GM19372 (cell line): ENCODE results near the gene TTC32.
"Not testable (repeated sequence)": the region's sequence is repeated elsewhere in the genome, so short reads cannot be mapped to it uniquely, and the experiment has no call there.

ENCODE experiments used
- ATAC-seq: cut with Tn5 transposase; IDR thresholded peaks from one replicate; pipeline ENCODE4 v1.9.1; 2021; ENCODE audit warnings: mild to moderate bottlenecking, low read depth, moderate library complexity; ENCODE audit not compliant: unreplicated experiment

TTC32 gene

DNA sequence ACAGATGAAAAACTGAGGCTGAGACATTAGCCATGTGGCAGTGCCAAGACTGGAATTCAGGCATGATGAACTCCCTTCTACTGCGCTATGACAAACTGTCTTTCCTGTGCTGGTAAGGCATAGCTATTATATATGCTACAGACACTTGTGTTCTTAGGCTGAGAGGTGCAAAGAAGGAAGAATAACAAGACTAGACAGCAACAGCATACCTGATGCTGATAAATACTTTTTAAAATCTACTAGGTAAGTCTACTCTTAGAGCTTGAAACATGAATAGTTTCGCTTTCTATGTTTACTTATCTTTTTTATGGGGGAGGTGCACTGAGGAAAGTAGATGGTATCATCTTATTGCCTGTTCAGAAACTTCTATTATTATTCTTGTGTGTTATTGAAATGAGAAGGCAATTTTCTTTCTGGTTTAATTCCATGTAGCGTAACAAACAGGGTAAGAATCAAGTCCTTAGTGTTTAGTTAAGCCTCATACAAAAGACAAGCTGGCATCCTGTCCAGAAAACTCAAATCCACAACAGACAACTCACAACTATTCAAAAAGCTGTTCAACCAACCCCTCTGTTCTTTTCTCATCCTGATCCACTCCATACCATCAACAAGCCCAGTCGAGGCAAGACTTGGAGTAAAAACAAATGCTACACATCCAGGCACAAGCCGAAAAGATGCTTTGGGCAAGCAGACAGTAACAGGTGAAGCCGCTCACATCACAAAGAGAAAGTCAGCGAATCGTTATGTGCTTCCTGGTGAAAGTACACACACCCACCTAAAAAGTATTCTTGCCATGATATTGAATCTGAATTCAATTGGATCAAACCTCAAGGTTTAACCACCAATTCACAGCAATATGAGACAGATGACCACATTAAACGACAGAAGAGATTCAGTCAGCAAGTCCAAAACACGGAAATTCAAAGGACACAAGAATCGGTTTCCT, 1.5 kb downstream of the TTC32 start:
- ATAC-seq: no peak

DNA sequence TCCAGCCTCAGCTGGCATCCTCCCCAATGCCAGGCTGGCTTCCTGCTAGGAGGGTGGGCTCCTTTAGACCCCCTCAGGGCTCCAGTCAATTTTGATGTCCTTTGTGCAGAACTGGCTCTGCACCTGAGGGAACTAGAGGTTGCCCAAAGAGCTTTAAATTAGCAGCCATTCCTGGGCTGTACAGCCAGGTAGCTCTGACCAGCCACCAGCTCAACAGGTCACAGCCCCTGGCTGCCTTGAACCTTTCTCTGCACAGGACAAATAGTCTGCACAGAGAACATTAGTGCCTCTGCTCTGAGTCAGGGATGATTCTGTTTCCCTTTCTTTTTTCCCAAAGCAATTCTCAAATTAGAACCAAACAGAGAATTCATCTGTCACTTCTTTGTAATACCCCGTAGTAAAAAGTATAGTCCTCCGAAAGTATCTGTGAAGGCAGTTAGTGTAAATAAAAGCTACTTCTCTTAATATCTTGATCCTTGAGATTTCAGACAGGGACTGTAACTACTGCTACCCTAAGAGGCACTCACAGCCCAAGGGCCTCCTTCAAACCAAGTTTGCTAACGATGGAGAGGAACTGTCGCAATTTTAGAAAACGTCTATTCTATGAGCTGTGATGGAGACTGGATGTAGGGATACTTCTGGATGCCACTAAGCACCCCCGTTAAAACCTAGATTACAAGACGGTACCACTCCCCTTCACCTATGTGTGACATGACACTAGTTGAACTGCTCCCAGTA, 3.0 kb downstream of the TTC32 start:
- no peak for ATAC-seq

DNA sequence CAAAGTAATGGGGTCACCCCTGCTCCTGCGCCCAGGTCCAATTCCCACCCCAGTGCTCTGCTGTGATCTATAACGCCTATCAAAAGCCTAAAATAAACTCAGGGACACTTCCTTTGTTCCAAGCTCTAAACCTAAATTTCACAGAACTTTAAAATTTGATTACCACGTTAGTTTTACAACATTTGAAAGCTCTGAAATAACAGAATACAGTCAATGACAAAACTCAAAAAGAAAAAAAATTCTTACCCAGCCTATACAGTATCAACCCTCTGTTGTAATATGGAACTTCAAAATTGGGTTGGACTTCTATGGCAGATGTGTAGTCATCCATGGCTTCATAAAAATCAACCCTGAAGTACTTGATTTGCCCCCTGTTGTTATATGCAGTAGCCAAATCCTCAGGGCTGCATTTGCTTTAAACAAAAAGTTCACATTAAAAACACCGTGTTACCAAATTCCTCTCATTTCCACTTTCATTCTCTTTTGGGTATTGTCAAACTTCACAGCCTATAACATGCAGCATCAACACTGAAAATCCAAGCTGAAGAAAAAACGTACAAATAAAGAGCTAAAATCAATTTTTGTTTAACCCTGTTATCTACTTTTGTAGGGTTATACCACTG, 4.0 kb downstream of the TTC32 start:
- ATAC-seq: no peak

DNA sequence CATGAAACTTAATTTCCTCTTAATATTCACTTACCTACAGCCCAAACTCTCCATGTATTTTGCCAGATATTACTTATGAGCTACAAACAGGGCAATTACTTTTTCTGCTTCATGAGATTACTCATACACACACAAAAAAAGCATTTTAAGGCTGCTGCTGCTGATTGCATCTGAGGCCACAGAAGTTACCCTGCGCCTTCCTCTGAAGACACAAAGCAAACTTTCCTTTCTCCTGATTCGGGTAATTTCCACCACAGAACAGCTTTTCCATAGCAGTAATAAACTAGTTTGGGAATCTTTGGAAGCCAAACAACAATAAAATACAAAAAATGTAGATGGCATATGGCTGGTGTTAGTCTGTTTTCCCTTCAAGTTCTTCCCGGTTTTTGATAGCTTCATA, 6.2 kb downstream of the TTC32 start:
- no peak for ATAC-seq

DNA sequence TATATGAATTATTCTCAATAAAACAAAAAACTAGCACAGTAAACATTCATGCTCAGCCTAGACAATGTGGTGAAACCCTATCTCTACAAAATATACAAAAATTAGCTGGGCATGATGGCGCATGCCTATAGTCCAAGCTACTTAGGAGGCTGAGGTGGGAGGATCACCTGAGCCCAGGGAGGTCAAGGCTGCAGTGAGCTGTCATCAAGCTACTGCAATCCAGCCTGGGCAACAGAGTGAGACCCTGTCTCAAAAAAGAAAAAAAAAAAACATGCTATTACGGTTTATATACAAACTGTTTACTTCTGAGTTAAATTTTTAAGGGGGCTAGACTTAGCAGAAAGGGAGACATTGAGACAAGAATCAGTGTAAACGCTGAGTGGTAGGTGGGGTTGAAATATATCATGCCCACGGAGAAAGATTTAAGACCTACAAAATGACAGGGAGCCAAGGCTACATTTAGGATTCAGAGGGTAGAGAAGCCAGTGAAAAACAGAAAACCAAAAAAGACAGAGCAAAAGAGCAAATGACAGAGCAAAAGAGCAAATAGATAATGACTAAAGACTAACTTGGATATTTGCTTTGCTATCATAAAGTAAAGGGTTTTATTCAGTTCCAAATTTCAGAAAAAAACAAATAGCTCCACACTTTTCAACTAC, 7.5 kb downstream of the TTC32 start:
- peak; percentile 12 for ATAC-seq

DNA sequence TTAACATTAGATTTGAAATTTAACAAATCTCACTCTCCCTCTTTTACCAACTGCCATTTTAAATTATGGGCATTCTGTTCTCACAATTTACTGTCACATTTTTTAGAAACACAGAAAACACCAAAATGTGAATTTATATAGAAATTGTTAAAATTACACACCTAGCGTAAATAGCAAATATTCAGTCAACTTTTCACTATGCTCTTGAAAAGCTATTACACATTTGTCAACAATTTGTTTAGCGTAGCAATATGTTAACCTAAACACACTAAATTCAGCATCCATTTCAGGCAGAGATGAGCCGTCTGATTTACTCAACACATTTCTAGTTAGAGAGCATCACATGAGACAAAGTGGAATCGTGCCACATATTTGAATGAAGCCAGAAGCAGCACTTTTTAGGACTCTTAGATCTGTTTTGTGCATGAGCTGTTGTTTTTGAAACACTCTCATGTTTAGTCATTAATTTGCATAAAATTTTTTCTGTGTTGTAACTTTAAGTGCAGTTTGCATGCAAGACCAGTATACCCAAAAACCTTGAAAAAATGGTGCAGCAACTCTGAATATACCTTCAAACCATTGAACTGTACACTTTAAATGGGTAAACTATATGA, 8.2 kb downstream of the TTC32 start:
- peak; percentile 68 for ATAC-seq

DNA sequence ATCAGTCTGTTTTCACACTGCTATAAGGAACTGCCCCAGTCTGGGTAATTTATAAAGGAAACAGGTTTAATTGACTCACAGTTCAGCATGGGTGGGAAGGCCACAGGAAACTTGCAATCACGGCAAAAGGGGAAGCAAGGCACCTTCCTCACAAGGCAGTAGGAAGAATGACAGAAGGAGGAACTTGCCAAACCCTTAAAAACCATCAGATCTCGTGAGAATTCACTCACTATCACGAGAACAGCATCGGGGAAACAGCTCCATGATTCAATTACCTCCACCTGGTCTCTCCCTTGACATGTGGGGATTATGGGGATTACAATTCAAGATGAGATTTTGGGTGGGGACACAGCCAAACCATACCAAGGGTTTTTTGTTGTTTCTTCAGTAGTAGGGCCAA, 9.8 kb downstream of the TTC32 start:
- ATAC-seq: not testable (repeated sequence)

DNA sequence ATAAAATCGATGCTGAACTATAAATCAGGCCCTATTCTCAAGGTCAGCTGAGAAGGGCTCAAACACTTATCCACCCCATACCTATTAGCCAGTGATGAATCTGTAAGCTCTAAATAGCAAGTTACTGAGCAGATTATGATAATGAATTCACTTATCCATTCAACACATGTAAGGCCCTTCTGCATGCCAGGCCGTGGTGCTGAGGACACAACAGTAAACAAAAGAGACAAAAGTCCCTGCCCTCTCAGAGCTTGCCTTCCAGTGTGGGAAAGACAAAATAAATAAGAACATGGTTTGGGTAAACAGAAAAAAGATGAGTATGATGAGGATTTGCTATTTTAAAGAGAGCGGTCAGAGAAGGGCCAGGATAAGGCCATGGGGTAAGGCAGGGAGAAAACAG, 11.7 kb downstream of the TTC32 start:
- no peak for ATAC-seq

DNA sequence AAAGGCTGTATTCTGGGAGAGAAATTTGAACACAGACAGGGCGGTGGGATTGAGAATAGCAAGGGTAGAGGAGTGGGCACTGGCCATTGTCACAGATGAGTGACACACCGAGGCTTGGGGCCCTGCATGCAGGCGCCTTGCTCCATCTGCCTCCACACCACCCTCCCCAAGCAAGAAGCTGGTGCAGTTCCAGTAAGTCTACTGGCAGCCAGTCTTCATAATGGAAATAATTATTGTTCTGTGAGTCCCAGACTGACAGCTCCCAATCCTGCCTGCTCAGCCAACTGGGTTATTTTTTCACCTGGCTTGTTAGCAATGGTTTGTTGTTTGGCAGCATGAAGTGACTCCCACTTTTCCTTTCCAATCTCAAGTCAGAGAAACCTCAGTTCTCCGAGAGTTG, 13.0 kb downstream of the TTC32 start:
- no peak for ATAC-seq

DNA sequence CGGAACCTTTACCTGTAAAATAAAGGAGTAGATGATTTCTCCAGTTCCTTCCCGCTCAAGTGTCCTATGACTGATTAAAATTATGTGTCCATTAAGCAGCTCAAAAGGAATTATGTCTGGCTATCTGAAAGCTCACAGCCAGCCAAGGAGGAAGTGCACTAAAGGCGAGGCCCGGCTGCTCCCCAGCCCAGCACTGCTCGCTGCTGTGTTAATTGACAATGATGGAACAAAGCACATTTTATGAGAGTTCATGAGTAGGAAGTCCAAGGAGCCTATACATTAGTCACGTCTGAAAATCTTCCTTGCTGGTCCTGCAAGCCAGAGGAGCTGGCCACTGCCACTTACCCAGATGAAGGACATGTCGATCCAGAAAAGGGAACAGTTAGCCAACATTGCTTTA, 14.3 kb downstream of the TTC32 start:
- ATAC-seq: no peak

DNA sequence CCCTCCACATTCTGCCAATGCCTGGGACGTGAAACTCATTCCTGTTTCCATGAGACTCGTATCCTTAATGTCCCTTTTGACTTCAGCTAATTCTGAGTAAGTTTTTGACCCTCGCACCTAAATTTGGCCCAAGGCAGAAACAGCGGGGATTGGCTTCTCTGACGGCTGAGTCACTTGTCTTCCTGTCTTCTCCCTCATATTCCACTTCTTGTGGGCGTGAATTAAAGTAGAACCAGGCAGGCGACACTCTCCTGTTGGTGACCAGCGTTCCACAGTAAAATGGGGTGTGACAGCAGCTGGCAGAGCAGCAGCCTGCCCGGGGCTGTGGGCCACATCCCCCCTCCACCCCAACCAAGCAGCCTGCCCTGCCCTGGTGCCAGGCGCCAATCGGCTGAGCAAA, 15.5 kb downstream of the TTC32 start:
- ATAC-seq: no peak

DNA sequence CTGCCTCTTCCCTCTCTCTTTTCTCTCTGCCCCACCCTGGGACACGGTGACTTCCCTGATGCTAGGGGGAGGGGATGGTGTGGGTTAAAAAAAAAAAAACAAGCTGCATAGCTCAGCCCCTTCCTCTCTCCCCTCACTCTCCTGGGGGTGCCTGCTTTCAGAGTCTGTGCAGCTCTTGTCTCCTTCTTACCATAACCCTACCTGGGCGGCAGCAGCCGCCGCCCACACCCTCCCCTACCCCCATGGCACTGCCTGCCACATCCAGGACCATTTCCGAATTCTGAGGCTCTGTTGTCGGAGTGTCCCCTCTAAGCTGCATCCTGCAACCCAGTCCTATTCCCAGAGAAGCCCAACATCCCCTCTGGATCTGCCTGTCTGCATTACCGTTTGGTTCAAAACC, 16.0 kb downstream of the TTC32 start:
- no peak for ATAC-seq

DNA sequence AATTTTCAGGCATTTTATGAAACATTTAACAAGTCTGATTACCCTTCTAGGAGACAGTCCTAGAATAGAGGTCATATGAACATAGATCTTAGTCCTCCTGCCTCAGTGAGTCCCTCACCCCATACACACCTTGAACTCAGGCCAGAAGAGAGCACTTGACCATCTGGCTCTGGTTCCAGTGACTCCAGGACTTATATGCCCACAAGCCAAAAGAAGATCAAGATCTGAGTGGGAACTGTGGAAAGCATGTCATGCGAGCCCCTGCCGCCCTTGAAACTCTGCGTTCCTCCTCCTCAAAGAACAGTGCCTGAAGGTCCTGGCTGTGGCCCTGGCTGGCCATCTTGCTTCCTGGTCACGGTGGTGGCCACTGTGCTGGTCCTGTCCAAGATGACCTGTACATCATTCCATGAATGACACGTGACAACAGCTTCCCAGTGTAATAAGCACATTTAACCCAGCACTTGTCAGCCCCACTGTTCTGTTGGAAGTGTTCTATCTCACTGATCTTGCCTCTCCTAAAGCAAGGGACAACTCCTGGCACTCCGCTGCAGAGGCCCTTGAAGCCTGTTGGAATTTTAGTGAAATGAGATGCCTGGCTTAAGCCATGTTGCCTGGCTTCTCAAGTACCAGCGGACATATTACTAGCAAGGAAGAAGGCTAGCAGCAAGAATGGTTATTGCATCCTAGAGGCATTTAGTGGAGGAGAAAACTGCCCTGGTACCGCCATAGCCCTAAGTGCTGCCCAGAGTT, 17.6 kb downstream of the TTC32 start:
- ATAC-seq: no peak

DNA sequence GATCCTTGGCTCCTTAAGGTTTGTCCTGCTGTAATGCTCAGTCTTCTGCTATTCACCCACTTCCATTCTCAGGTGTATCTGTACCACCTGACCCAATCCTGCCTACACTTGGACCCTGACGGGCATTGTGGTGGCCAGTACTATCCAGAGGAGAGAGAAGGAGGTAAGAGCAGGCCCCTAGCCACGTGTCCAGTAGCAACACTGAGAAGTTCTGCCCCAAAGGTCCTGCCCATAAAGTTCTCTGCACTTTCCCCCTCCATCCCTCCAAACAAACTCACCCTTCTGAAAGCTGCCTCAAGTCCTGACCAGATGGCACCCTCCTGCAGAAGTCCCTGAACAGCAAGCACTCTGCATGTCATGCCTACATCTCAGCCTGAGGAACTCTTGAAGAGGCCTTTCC, 18.3 kb downstream of the TTC32 start:
- ATAC-seq: no peak

DNA sequence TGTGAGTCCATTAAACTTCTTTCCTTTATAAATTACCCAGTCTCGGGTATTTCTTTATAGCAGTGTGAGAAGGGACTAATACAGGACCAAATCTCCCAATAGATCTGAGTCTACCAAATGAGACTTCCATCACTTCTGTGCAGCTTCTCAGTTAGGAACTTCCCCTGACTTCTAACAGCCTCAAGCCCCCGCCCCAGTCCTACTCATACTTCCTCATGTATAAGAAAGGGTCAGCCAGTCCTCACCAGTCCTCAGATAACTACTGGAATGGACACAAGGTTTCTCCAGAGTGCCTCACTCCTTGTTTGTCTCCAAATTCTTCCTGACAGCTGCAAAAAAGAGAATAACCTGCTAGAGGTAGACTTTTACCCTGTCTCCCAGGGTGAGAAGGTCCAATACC, 19.5 kb downstream of the TTC32 start:
- ATAC-seq: no peak

DNA sequence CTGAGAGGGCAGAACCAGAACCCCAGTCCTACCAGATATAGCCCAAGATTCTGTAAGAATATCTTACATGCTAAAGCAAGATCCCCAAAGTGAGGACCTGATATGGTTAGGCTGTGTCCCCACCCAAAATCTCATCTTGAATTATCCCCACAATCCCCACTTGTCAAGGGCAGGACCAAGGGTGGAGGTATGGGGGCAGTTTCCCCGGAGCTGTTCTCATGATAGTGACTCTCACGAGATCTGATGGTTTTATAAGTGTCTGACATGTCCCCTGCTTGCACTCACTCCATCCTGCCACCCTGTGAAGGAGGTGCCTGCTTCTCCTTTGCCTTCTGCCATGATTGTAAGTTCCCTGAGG, 19.9 kb downstream of the TTC32 start:
- ATAC-seq: no peak

DNA sequence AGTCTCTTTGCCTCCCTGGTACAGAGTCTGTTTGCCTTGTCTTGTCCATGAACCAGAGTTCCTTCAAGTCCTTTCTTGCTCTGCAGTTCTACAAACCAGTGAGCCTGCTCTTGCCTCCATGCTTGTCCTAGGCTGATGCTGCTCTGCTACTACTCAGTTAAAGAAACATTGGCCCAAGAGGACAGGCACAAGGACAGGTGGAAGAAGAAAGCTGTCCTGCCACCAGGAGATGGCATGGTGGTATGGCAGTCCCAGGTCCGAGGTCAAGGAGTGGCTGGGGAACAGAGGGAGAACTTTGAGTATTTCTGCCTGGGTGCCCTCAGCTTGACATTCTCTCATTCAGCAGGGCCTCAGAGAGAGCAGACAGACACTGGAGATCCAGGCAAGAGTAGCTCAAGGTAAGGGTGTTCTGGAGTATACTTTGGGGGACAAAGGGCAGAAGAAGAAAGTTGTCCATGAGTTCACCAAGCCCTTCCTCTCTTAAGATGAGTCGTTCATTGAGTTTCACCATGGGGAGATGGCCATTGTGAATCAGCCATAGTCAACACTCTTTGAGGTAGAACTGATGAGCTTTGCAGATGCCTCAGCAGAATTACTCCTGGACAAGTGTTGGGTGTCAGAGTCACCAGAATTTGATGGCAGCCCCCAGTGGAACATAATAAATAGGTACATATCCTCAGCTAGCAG, 20.4 kb downstream of the TTC32 start:
- ATAC-seq: no peak

DNA sequence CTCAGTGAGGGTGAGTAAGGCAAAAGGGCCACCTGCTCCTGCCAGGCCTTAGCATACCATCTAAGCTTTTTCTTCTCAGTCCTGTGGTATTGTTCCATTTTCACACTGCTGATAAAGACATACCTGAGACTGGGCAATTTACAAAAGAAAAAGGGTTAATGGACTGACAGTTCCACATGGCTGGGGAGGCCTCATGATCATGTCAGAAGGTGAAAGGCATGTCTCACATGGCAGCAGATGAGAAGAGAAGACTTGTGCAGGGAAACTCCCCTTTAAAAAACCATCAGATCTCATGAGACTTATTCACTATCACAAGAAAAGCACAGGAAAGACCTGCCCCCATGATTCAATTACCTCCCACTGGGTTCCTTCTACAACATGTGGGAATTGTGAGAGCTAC, 21.6 kb downstream of the TTC32 start:
- ATAC-seq: not testable (repeated sequence)

DNA sequence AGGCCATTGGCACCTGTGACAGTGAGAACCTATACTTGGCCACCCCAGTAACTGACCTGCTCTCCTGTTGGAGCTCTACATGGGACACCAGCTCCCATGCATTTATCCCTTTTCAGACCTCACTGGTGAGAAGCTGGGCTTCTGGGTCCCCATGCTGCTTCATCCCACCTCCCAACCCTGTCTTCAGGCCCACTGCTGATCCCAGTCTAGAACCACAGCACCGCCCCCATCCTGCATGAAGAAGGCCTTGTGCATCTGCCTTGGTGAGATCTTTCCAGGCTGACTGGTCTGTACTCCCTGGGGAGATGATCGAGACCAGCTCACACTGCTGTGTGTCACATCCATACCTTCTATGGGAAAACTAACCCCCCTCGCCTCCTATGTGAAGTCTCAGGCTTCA, 22.7 kb downstream of the TTC32 start:
- no peak for ATAC-seq
